Chondrocyte (in vitro differentiated cells): ENCODE results near the gene MSANTD3. TPM values are rescaled to one million over a fixed set of nuclear protein-coding genes. Genes with fewer than 3 reads are reported as not detected.

Source experiments
- DNase-seq: peaks from one replicate; pipeline ENCODE4 v3.0.0; 2021; ENCODE audit warnings: mixed read lengths, low spot score
- H3K27ac Mint-ChIP-seq: one replicate; pipeline ENCODE4 v1.8.0; 2021; ENCODE audit warnings: mild to moderate bottlenecking, moderate library complexity, mixed read lengths; ENCODE audit not compliant: unreplicated experiment
- H3K27me3 Mint-ChIP-seq: 2 replicates; pipeline ENCODE4 v1.8.0; 2021; ENCODE audit warnings: low read depth, mixed read lengths
- H3K36me3 Mint-ChIP-seq: 2 replicates; pipeline ENCODE4 v1.8.0; 2021; ENCODE audit warnings: low read depth, mixed read lengths
- H3K4me1 Mint-ChIP-seq: 2 replicates; pipeline ENCODE4 v1.8.0; 2021; ENCODE audit warnings: low read depth, mild to moderate bottlenecking, mixed read lengths
- H3K4me3 Mint-ChIP-seq: one replicate; pipeline ENCODE4 v1.8.0; 2021; ENCODE audit warnings: mild to moderate bottlenecking, moderate library complexity, mixed read lengths; ENCODE audit not compliant: unreplicated experiment
- H3K9me3 Mint-ChIP-seq: 2 replicates; pipeline ENCODE4 v1.8.0; 2021; ENCODE audit warnings: low read depth, mixed read lengths
- total RNA-seq: library from RNA; stranded (reverse); gene quantifications from 3 replicates; pipeline ENCODE4 v1.2.1, GENCODE V29; 2021
- TF ChIP-seq, protein P1 (sequence below): fragments of 200-600 bp; sonication (generic); IDR thresholded peaks from 2 replicates; pipeline ENCODE4 v1.5.0; 2021; ENCODE audit warnings: antibody characterized with exemption, mild to moderate bottlenecking, moderate library complexity

Gene MSANTD3
- total RNA-seq, 1 donor from 2014 or later = 54.0 TPM

DNA sequence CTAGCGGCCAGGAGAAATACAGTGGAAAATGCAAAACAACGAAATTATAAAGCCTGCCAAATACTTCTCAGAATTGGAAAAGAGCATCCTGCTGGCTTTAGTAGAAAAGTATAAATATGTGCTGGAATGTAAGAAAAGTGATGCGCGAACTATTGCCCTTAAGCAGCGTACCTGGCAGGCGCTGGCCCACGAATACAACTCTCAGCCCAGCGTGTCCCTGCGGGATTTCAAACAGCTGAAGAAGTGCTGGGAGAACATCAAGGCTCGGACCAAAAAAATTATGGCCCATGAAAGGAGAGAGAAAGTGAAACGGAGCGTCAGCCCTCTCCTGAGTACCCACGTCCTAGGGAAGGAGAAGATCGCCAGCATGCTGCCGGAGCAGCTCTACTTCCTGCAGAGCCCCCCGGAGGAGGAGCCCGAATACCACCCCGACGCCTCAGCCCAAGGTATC, 15.0 kb downstream of the MSANTD3 start:
- H3K27me3 Mint-ChIP-seq = no peaks in the 10 kb centered on the region
- peaks cover 29% of the 10 kb centered on the region for H3K4me1 Mint-ChIP-seq
- TF ChIP-seq, protein P1, sequence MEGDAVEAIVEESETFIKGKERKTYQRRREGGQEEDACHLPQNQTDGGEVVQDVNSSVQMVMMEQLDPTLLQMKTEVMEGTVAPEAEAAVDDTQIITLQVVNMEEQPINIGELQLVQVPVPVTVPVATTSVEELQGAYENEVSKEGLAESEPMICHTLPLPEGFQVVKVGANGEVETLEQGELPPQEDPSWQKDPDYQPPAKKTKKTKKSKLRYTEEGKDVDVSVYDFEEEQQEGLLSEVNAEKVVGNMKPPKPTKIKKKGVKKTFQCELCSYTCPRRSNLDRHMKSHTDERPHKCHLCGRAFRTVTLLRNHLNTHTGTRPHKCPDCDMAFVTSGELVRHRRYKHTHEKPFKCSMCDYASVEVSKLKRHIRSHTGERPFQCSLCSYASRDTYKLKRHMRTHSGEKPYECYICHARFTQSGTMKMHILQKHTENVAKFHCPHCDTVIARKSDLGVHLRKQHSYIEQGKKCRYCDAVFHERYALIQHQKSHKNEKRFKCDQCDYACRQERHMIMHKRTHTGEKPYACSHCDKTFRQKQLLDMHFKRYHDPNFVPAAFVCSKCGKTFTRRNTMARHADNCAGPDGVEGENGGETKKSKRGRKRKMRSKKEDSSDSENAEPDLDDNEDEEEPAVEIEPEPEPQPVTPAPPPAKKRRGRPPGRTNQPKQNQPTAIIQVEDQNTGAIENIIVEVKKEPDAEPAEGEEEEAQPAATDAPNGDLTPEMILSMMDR = no peak
- peaks cover 8% of the 10 kb centered on the region for H3K36me3 Mint-ChIP-seq
- no peak for DNase-seq
- H3K9me3 Mint-ChIP-seq = no peaks in the 10 kb centered on the region
- H3K27ac Mint-ChIP-seq = peak overlapping the region; percentile 22
- no peak overlapping the region for H3K4me3 Mint-ChIP-seq

DNA sequence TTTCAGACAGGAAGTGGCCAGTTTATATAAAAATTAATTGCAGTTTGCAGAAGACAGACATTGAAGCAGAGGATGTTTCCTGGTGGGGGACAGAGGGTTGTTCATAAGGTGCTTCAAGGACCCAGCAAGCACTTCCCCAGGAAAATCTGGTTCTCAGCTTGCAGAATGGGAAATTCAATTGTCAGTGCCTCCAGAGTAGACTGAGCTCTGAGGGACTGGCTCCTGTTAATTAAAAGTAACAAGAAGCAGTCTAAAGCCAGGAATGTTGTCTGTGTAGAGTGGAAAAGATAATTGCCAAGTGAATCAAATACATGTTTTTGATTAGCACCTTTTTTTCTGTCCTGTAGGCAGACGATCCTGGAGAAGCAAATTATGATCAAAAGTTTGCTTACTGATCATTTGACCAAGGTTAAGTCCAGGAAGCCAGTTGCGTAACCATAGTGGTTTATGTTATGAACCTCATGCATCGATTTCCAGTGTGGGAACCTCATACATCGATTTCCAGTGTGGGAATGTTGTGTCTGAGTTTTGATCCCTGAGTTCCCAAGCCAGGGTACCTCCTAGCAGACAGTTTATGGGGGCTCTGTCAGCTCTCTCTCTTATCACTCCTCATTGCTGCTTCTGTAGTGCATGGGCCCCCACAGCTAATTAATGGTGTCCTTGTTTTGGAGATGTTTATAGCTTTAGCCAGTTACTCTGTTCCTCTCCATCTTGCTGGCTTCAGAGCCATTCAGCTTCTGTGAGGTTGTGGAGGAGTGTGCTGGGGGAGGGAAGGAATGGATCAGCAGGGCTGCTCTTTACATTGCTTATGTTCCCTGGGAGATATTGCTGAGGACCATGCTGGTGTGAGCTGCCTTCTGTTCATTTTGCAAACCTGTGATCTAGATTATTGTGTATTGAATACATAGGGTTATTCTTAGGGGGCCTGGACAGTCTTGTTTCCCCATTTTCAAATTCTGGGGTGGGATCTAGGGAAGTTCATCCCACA, 17.1 kb downstream of the MSANTD3 start:
- peaks cover 9% of the 10 kb centered on the region for H3K36me3 Mint-ChIP-seq
- no peaks in the 10 kb centered on the region for H3K9me3 Mint-ChIP-seq
- no peak overlapping the region for H3K4me3 Mint-ChIP-seq
- no peaks in the 10 kb centered on the region for H3K27me3 Mint-ChIP-seq
- TF ChIP-seq, protein P1 = no peak
- peaks cover 19% of the 10 kb centered on the region for H3K4me1 Mint-ChIP-seq
- H3K27ac Mint-ChIP-seq = peak overlapping the region; percentile 36
- no peak for DNase-seq

DNA sequence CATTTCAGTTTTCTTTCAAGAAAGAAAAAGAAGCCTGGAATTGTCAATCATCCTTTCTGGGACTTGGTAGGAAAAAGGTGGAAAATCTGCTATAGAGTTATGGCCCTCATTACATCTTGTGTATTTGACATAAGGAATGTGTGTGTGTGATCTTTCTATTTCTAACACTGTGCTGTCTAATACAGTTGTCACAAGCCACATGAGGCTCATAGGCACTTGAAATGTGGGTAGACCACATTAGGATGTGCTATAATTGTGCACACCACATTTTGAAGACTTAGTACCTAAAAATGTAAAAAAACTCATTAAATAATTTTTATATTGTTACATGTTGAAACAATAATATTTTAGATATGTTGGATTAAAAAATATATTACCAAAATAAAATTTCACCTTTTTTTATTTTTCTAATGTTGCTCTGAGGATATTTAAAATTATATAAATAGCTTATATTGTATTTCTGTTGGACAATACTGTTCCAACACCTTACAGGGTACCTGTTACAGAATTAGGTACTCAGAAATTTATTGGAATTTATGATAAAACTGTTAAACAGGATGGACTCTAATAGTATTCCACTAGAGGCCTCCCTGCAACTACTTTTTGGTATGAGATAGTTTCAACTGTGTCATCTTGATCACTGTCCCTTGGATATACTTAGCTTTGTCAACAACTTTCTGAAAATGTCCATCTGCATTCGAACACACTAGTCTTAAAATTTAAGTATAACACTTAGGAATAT, 18.4 kb downstream of the MSANTD3 start:
- TF ChIP-seq, protein P1 = no peak
- DNase-seq = no peak
- H3K27me3 Mint-ChIP-seq = no peaks in the 10 kb centered on the region
- peaks cover 11% of the 10 kb centered on the region for H3K4me1 Mint-ChIP-seq
- no peak overlapping the region for H3K4me3 Mint-ChIP-seq
- H3K9me3 Mint-ChIP-seq = no peaks in the 10 kb centered on the region
- peaks cover 13% of the 10 kb centered on the region for H3K36me3 Mint-ChIP-seq
- no peak overlapping the region for H3K27ac Mint-ChIP-seq

DNA sequence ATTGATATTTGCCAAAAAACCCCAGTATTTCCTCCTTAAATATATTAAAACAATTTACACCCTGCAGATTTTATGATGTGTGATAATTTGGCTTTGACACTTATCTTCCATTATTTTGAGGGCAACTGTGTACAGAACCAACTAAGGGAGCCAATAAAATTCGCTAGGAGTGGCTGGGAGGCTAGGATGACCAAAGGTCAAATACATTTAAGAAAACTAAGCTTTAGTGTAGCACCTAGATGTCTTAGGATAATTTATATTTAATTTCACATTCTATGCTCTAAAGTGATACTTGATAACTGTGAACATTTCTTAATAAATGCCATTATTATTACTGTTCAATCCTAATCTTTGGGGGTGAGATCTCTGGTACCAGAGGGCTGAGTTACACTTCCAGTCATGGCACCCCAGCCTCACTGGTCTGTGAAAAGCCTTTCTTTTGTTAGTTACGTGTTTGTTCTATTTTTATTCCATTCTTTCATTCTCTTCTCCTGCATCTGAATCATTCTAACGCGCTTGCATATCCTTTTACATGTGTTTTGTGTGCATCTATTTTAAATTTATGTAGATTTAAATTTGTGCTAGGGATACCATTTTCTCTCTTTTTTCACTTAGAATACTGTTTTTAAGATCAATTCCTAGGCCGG, 19.1 kb downstream of the MSANTD3 start:
- Mint-ChIP-seq H3K4me1 (peaks cover 11% of the 10 kb centered on the region), H3K4me3 (no peak overlapping the region), H3K36me3 (peaks cover 20% of the 10 kb centered on the region), H3K9me3 (no peaks in the 10 kb centered on the region), H3K27me3 (no peaks in the 10 kb centered on the region), H3K27ac (no peak overlapping the region)
- no peak for DNase-seq
- TF ChIP-seq, protein P1 = no peak

DNA sequence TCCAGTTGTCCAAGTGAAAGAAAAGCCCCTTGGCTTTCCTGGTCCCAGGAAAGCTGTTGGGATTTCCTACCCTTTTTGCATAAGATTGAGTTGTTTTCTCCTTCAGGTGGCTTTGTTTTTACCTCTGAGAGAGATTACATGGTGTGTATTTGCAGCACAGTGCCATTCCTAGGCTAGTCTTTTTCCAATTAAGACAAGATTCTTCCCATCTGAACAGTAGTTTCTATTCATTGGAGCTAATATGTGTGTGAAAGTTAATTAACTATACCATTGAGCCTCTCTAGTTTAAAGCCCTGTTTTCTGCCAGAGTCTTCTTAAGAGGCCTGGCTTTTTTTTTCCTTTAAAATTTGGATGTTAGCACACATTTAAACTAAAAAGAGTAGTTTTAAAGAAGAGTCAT, 20.1 kb downstream of the MSANTD3 start:
- H3K4me3 Mint-ChIP-seq = no peak overlapping the region
- H3K27me3 Mint-ChIP-seq = no peaks in the 10 kb centered on the region
- peaks cover 11% of the 10 kb centered on the region for H3K4me1 Mint-ChIP-seq
- peaks cover 29% of the 10 kb centered on the region for H3K36me3 Mint-ChIP-seq
- TF ChIP-seq, protein P1 = no peak
- no peak overlapping the region for H3K27ac Mint-ChIP-seq
- H3K9me3 Mint-ChIP-seq = no peaks in the 10 kb centered on the region
- no peak for DNase-seq
